ENCODE data around the gene PNPLA3. TPM values are rescaled to one million over a fixed set of nuclear protein-coding genes. Genes with fewer than 3 reads are reported as not detected.

Gene PNPLA3
- total RNA-seq, 1 donor from 2014 or later = 0.93 TPM

- DNase-seq (ENCODE audit: low spot score) = peak; percentile 16
These were observed 64.7 kb downstream of the PNPLA3 start for GRCh38 chr22:43988116-43988820.

GRCh38 chr22:43988960-43989359 lies 65.4 kb downstream of the PNPLA3 start:
- peak; percentile 49 for DNase-seq (ENCODE audit: low spot score)

GRCh38 chr22:43990044-43990443 lies 66.4 kb downstream of the PNPLA3 start:
- peak; percentile 80 for DNase-seq (ENCODE audit: low spot score)

GRCh38 chr22:43991316-43992020 lies 67.9 kb downstream of the PNPLA3 start:
- DNase-seq (ENCODE audit: low spot score) = peak; percentile 62

- DNase-seq (ENCODE audit: low spot score) = peak; percentile 88
These were observed 68.8 kb downstream of the PNPLA3 start for GRCh38 chr22:43992331-43992821.

- DNase-seq (ENCODE audit: low spot score) = peak; percentile 59
These were observed 69.6 kb downstream of the PNPLA3 start for GRCh38 chr22:43993072-43993760.

- peak; percentile 72 for DNase-seq (ENCODE audit: low spot score)
These were observed 70.4 kb downstream of the PNPLA3 start for GRCh38 chr22:43994006-43994405.

GRCh38 chr22:43994416-43994815 lies 70.8 kb downstream of the PNPLA3 start:
- DNase-seq (ENCODE audit: low spot score) = peak; percentile 55

GRCh38 chr22:43995057-43995685 lies 71.6 kb downstream of the PNPLA3 start:
- DNase-seq (ENCODE audit: low spot score) = peak; percentile 86

- DNase-seq (ENCODE audit: low spot score) = no peak
These were observed 72.2 kb downstream of the PNPLA3 start for GRCh38 chr22:43995798-43996169.

- DNase-seq (ENCODE audit: low spot score) = peak; percentile 91
These were observed 72.8 kb downstream of the PNPLA3 start for GRCh38 chr22:43996170-43996980.

- DNase-seq (ENCODE audit: low spot score) = no peak
These were observed 73.3 kb downstream of the PNPLA3 start for GRCh38 chr22:43996981-43997265.

Other genes starting within 250 kb of the PNPLA3 start
- 1.3 TPM for gene EFCAB6, start 111.5 kb upstream of the PNPLA3 start, total RNA-seq
- gene SULT4A1, start 61.3 kb upstream of the PNPLA3 start, total RNA-seq = 1.7 TPM
- not detected for gene PNPLA5, start 31.8 kb upstream of the PNPLA3 start, total RNA-seq
- 49.4 TPM for gene SAMM50, start 31.6 kb downstream of the PNPLA3 start, total RNA-seq
- 76.2 TPM for gene PARVB, start 100.5 kb downstream of the PNPLA3 start, total RNA-seq